Left forelimb (tissue), 1 donor: Measurements from ENCODE around the gene IWS1.

Experiments
- DNase-seq: peaks from one replicate; pipeline ENCODE4 v3.0.0-alpha.2; 2018; ENCODE audit warnings: low spot score

IWS1 gene

DNA sequence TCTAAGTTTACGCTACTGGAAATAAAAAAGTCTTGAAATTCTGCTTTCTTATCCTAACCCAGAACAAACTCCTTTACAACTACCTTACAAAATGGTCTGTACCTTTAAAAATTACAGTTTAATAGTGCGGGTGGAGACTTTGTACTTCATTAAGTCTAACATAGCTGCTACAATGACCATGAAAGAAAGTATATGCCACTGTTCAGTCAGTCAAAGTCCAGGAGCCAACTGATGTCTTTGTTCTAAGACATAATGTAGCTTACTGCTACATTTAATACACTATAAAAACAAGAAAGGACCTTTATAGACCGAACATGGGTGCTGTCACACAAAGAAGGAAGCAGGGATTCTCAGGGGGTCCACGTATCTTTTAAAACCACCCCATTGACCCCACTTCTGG, 36.0 kb downstream of the IWS1 start:
- no peak for DNase-seq

DNA sequence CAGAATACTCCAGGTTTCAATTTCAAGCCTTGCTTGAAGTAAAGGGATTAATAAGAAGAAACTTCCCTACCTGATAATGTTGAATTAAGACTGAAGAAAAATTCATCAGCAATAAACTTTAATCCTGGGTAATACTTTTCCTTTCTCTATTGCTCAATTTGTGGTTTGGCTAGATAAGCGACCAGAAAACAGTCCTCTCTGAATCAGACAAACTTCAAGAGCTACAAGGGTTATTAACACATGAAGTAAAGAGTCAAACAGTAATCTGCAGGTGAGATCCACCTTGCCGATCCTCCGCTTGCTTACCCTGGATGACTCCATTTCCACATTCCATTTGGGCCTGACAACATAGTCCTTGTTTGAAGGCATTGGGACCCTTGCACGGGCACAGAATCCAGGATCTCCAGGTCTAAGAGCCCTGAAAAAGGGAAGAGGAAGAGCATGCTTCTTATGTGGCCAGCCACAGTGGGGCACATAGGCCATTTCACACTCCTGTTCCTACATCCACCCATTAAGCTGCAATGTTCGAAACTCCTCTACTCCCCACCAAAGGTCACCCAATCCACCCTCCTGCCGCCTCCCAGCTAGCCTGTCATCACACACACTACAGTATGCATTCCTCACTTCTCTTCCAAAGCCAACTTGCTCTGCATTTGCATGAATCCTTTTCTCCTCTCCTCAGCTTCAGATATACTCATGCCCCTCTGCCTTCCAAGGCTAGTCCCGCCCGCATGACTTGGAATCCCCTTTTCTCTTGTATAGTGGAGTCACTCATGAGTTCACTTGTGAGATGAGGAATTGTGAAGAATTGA, 39.8 kb downstream of the IWS1 start:
- no peak for DNase-seq

- no peak for DNase-seq
Observed at GRCh38 chr2:127485694-127486071, 40.6 kb downstream of the IWS1 start.

DNA sequence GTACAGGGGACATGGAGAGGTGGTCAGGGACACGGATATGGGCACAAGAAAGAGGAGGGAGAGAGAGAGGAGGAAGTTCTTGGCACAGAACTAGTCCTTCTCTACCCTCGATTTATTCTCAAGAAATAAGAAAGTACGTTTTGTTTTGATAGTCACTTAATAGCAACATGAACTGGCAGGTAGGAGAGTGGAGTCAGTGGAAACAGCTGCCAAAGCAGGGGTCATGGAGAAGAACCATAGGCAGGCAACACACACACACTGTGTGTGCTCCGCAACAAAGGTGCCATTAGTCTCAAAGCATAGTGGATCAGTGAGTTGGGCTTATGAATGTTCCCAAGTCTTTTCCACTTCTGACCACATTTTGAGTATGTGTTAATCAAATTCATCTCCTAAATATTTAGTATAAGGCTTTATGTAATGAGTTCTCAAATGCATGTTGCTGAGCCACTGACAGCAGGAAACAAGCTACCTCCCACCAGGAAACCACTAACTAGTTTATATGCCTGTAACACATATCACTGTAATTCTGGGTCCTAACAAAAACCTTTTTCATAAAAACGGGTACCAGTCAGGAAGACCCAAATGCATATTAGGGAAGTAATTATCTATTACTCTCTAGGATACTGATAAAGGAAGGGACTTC, 41.1 kb downstream of the IWS1 start:
- no peak for DNase-seq

DNA sequence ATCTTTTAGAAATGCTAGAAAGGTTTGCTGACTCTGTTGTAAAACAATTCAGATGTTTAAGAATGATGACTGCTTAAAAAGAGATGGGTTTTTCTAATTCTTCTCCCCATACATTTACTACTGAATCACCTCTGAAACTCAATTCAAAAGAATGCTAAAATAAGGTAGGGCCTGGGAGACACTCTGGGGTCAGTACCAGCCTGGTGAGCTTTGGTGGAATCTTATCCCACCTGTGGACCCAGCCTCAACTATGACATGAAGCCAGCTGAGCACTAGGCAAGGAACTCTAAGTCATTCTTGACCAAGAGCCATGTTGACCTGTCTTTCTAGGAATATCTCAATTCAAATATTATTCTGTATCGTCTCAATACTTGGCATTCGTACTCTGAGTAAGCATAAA, 44.3 kb downstream of the IWS1 start:
- DNase-seq: no peak

- no peak for DNase-seq
Observed at GRCh38 chr2:127479866-127480743, 46.2 kb downstream of the IWS1 start.

- DNase-seq: no peak
Observed at GRCh38 chr2:127479219-127479825, 47.0 kb downstream of the IWS1 start.

GRCh38 chr2:127475788-127476187, 50.5 kb downstream of the IWS1 start:
- no peak for DNase-seq

- DNase-seq: no peak
Observed at GRCh38 chr2:127472268-127472667, 54.0 kb downstream of the IWS1 start.

DNA sequence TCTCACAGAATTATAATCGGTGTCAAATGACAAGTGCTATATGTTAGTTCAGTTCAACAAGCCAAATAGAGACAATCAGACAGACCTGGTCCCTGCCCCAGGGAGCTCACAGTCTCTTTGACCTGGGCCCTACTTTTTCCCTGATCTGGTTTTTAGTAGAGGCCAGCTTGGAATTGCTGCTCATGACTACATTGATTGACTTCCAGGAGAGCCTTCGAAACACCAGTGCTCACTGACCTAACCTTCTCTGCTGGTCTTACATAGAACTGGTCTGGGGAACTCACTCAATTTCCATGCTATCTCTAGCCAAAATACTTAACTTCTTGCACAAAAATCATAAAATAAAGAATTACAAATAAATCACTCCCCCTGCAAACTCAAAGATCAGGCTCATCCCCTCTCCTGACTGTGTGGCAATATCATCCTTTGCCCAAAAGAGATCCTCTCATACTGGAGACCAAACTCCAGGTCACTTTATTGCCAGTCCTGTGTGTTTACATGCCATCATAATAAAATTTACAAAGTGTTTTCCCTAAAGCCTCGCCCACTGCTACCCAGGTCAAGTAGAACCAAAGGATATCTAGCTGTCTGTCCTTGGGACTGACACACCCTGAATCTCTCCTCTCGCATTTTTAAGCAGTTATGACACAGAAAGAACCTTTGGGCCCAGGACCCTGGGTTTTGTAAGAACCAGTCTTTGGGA, 54.9 kb downstream of the IWS1 start:
- DNase-seq: no peak

DNA sequence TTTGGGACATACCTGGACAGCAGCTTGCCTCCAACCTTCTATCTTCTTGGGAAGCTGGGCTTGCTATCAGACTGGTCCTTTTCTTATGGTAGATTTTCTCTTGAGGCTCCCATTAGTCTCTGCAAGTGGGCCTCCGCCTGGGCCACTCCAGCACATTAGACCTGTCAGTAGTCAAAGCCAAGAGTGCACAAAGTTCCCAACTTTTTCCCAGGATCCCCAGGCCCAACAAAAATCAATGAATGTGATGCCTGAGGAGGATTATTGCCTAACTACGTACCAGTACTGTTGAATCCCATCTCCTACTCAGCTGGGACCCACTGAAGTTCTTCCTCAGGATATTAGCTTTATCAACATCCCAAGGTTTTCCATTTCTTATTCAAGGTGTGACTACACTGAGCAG, 56.3 kb downstream of the IWS1 start:
- no peak for DNase-seq

GRCh38 chr2:127469051-127469450, 57.2 kb downstream of the IWS1 start:
- DNase-seq: no peak

- no peak for DNase-seq
Observed at GRCh38 chr2:127465258-127465657, 61.0 kb downstream of the IWS1 start.

- DNase-seq: no peak
Observed at GRCh38 chr2:127464470-127465257, 61.6 kb downstream of the IWS1 start.

DNA sequence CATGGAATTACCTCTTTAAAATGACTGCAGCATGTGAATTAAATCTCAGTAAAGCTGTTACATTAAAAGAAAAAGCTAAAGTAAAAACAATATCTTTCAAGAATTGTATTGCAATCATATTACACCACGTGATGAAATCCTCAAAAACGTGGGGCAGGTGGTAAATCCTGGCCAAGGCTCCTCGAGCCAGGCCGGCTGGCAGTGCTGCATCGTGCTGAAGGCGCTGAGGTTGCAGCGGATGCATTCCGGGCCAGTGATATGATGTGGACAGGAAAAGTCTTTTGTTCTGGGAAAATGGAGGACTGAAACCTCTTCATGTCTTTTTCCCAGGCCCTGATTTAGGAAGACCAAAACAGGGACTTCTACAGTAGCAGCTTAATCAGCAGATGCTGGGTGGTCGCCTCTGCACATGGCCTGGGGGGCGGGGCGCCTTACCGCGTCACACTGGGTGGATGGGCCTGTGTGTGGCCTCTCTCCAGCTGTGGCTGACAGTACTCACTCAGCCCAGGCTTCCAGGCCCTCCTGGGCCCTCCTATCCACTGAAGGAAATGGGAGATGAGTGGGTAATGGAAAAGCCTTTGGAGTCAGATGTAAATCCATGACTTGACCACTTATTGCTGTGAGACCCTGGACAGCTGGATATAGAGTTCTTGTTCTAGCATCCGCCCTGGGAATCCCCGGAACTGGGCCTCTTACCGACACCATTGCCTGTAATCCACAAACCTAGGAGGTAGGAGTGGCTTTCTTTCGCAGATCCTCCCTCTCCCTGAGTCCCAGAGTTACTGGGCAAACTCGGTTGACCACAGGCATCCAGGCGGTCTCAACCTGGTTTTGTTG, 62.9 kb downstream of the IWS1 start:
- DNase-seq: peak; percentile 83

- no peak for DNase-seq
Observed at GRCh38 chr2:127462461-127462860, 63.8 kb downstream of the IWS1 start.

GRCh38 chr2:127456960-127457359, 69.3 kb downstream of the IWS1 start:
- no peak for DNase-seq

GRCh38 chr2:127455566-127456493, 70.5 kb downstream of the IWS1 start:
- no peak for DNase-seq
